Endothelial cell of umbilical vein (primary cell): ENCODE results near the gene HOXD8. TPM values are rescaled to one million over a fixed set of nuclear protein-coding genes. Genes with fewer than 3 reads are reported as not detected.

ENCODE experiments used
- BruUV-seq: library from RNA; stranded (reverse); fragments of 400-500 nt; replicated peaks from 2 replicates; lab custom pipeline; 2021; lab: Mats Ljungman, UMichigan
- CTCF ChIA-PET: fragments of 300-600, 350-600 bp; sonication (Branson Sonifier 250); formaldehyde crosslinking; loops from one replicate; lab custom pipeline; 2021; ENCODE audit warnings: antibody characterized with exemption, inconsistent platforms; lab: Charles Lee
- POLR2A ChIA-PET: fragments of 300-600, 350-600 bp; sonication (Branson Sonifier 250); formaldehyde crosslinking; loops from one replicate; lab custom pipeline; 2021; ENCODE audit warnings: antibody characterized with exemption, inconsistent platforms; lab: Charles Lee
- DNase-seq: peaks from one replicate; pipeline ENCODE4 v3.0.0-alpha.2; 2011; ENCODE audit warnings: low read depth, low spot score
- FAIRE-seq: peaks from 2 replicates; lab custom pipeline; 2011; peaks lifted over from hg19 to GRCh38; lab: Jason Lieb, UNC
- H2AFZ ChIP-seq: 2 replicates; pipeline ENCODE4 v1.6.0; 2012; ENCODE audit warnings: low read depth, low read length, control low read depth, inconsistent platforms
- H3K27ac ChIP-seq: 2 replicates; pipeline ENCODE4 v1.5.1; 2011; ENCODE audit warnings: low read depth, mild to moderate bottlenecking, control low read depth, low read length, moderate library complexity; ENCODE audit not compliant: insufficient read depth
- H3K27me3 ChIP-seq, 2 experiments: 2 replicates each; pipeline versions ENCODE4 v1.6.0 to v1.6.1; 2011; ENCODE audit warnings: low read length in 2 of 2, mixed read lengths in 1 of 2; ENCODE audit not compliant: control insufficient read depth in 2 of 2, insufficient read depth in 2 of 2
- H3K36me3 ChIP-seq, 2 experiments: 2 replicates in 1 of 2; 3 replicates in 1 of 2; pipeline ENCODE4 v1.5.1; 2011; ENCODE audit warnings: low read length in 2 of 2, mild to moderate bottlenecking in 1 of 2, moderate library complexity in 1 of 2; ENCODE audit not compliant: control insufficient read depth in 2 of 2, insufficient read depth in 2 of 2; ENCODE audit errors: extremely low read depth in 1 of 2
- H3K4me1 ChIP-seq: 3 replicates; pipeline ENCODE4 v1.5.1; 2011; ENCODE audit warnings: mild to moderate bottlenecking, low read length; ENCODE audit not compliant: control insufficient read depth, insufficient read depth; ENCODE audit errors: extremely low read depth
- H3K4me2 ChIP-seq: 2 replicates; pipeline ENCODE4 v1.6.1; 2011; ENCODE audit warnings: low read length, control low read depth, mixed read lengths; ENCODE audit not compliant: insufficient read depth
- H3K4me3 ChIP-seq, 3 experiments: fragments of 200-600 bp in 1 of 3; sonication (generic), shearing (Covaris generic) in 1 of 3; replicated peaks in 1 of 3; 2 replicates each; pipeline ENCODE4 v1.5.1; 2011 to 2016; ENCODE audit warnings: control low read depth in 3 of 3, low read length in 3 of 3, mild to moderate bottlenecking in 2 of 3, inconsistent platforms in 1 of 3, low read depth in 1 of 3, moderate library complexity in 1 of 3; ENCODE audit not compliant: insufficient read depth in 1 of 3
- H3K79me2 ChIP-seq: 2 replicates; pipeline ENCODE4 v1.6.0; 2012; ENCODE audit warnings: low read length, inconsistent platforms; ENCODE audit not compliant: control insufficient read depth, insufficient read depth
- H3K9ac ChIP-seq: replicated peaks from 2 replicates; pipeline ENCODE3; 2011; ENCODE audit warnings: low read length, control low read depth; ENCODE audit not compliant: insufficient read depth; ENCODE audit errors: extremely low read depth
- H3K9me1 ChIP-seq: replicated peaks from 3 replicates; pipeline ENCODE4 v1.6.0; 2011; ENCODE audit warnings: mild to moderate bottlenecking, low read length; ENCODE audit not compliant: control insufficient read depth, insufficient read depth; ENCODE audit errors: extremely low read depth
- H3K9me3 ChIP-seq: replicated peaks from 2 replicates; pipeline ENCODE4 v1.5.1; 2012; ENCODE audit warnings: low read length, inconsistent platforms; ENCODE audit not compliant: control insufficient read depth, insufficient read depth
- H4K20me1 ChIP-seq: replicated peaks from 2 replicates; pipeline ENCODE3; 2011; ENCODE audit warnings: mild to moderate bottlenecking, low read length; ENCODE audit not compliant: control insufficient read depth, insufficient read depth; ENCODE audit errors: extremely low read depth
- CTCF ChIP-seq, 2 donors: IDR thresholded peaks; 1 replicate in 1 of 2; 2 replicates in 1 of 2; pipeline ENCODE4 v1.5.1; 2011; ENCODE audit warnings: low read length in 2 of 2, mild to moderate bottlenecking in 2 of 2, moderate library complexity in 2 of 2, control low read depth in 1 of 2, inconsistent platforms in 1 of 2, low read depth in 1 of 2; ENCODE audit not compliant: insufficient read depth in 1 of 2; ENCODE audit errors: extremely low read depth in 1 of 2
- EZH2 ChIP-seq: IDR thresholded peaks from 2 replicates; pipeline ENCODE4 v1.6.1; 2012; ENCODE audit warnings: borderline replicate concordance, low read depth, mild to moderate bottlenecking, moderate library complexity, low read length, inconsistent platforms; ENCODE audit not compliant: severe bottlenecking
- FOS ChIP-seq: IDR thresholded peaks from 2 replicates; pipeline ENCODE4 v1.6.1; 2011; ENCODE audit warnings: mild to moderate bottlenecking, low read length, moderate library complexity, borderline replicate concordance; ENCODE audit not compliant: insufficient read depth
- POLR2A ChIP-seq: IDR thresholded peaks from 2 replicates; pipeline ENCODE4 v1.6.1; 2012; ENCODE audit warnings: low read depth, mild to moderate bottlenecking, control low read depth, low read length
- dilution Hi-C: fragments of 300-500 bp; cut with MboI; formaldehyde crosslinking; loops from one replicate; pipeline ENCODE4 v1.15.0; 2019; ENCODE audit warnings: low sequenced_read_pairs; ENCODE audit not compliant: extremely low pct_ligation_motif_present
- intact Hi-C: fragments of 100-400 bp; cut with micrococcal nuclease; formaldehyde crosslinking; loops from one replicate; pipeline ENCODE4 v1.10.0; 2022
- polyA plus RNA-seq, 4 experiments: library from polyadenylated mRNA; depleted of rRNA in 3 of 4; stranded (reverse) in 3 of 4; unstranded in 1 of 4; fragments of >200 nt; gene quantifications; 2 replicates each; pipeline versions ENCODE4 v1.2.1 to v1.2.3, GENCODE V29; 2011 to 2012; ENCODE audit warnings: missing spikeins in 1 of 4
- total RNA-seq: library from RNA; stranded (reverse); gene quantifications from 2 replicates; pipeline ENCODE4 v1.2.3, GENCODE V29; 2021

Gene HOXD8
- total and polyA plus RNA-seq, 2 donors (not counting 3 experiments of a cell fraction or from before 2014, with no cell fraction given): 6.4 to 15.6 TPM

GRCh38 chr2:176126929-176127773 lies 2.4 kb upstream of the HOXD8 start:
- Histone ChIP-seq H3K4me1 (peaks cover 33% of the 10 kb centered on the region), H3K9me3 (no peaks in the 10 kb centered on the region), H3K27ac (no peak overlapping the region), H3K36me3 (no peaks in the 10 kb centered on the region), H3K4me2 (peak overlapping the region; percentile 86), H3K9ac (peak overlapping the region; percentile 30), H3K79me2 (peaks cover 14% of the 10 kb centered on the region), H3K27me3 (peaks cover 5 to 6% of the 10 kb centered on the region in 2 experiments), H2AFZ (peak overlapping the region; percentile 58), H3K4me3 (peak overlapping the region in 2 of 3 experiments; percentile 48 to 67), H4K20me1 (no peaks in the 10 kb centered on the region), H3K9me1 (no peaks in the 10 kb centered on the region)
- ChIA-PET CTCF (interaction anchor here (0.5 to 10.1 kb wide), 49 partner anchors 9 to 1638 kb away, joined by 3 to 458 read pairs (median 5); partner anchors contain the start of genes HOXD10 and HOXD4), POLR2A (no interaction called here)
- TF ChIP-seq FOS (no peak), CTCF (IDR thresholded peaks at IDR 0.05; ENCODE audit: extremely low read depth in 1 of 2, insufficient read depth in 1 of 2, low read depth in 1 of 2, low read length in 2 of 2) (peak; percentile 61 to 66)
- intact Hi-C loops: loop anchor here (1.0 to 5.0 kb wide), 9 partner anchors 328 to 1630 kb away; no protein-coding TSS in a partner anchor
- dilution Hi-C loops: loop anchor here (25.0 kb wide), 1 partner anchor 510 kb away; no protein-coding TSS in a partner anchor
- peak; percentile 76 for FAIRE-seq
- no TSS peak for BruUV-seq
- DNase-seq: peak; percentile 68

- BruUV-seq: no TSS peak
- Histone ChIP-seq H3K27me3 (peaks cover 5% of the 10 kb centered on the region in 2 experiments), H3K4me2 (no peak overlapping the region), H2AFZ (peak overlapping the region; percentile 58), H3K4me3 (no peak overlapping the region), H3K36me3 (no peaks in the 10 kb centered on the region), H3K9me1 (no peaks in the 10 kb centered on the region), H4K20me1 (no peaks in the 10 kb centered on the region), H3K9me3 (no peaks in the 10 kb centered on the region), H3K27ac (no peak overlapping the region), H3K4me1 (peaks cover 31% of the 10 kb centered on the region), H3K79me2 (peaks cover 14% of the 10 kb centered on the region), H3K9ac (no peak overlapping the region)
- TF ChIP-seq FOS: no peak
- TF ChIP-seq POLR2A: no peak
- no peak for TF ChIP-seq EZH2
- CTCF ChIA-PET: interaction anchor here (0.6 to 10.1 kb wide), 31 partner anchors 9 to 1638 kb away, joined by 3 to 458 read pairs (median 7); no protein-coding TSS in a partner anchor
- POLR2A ChIA-PET: no interaction called here
- intact Hi-C loops: loop anchor here (1.0 to 5.0 kb wide), 9 partner anchors 328 to 1630 kb away; no protein-coding TSS in a partner anchor
- DNase-seq (no peak), FAIRE-seq (peak; percentile 61)
- dilution Hi-C loops: loop anchor here (25.0 kb wide), 1 partner anchor 510 kb away; no protein-coding TSS in a partner anchor
Measured at GRCh38 chr2:176127774-176128072, 1.8 kb upstream of the HOXD8 start.
